ENCODE results near the gene MIR17HG.

DNA sequence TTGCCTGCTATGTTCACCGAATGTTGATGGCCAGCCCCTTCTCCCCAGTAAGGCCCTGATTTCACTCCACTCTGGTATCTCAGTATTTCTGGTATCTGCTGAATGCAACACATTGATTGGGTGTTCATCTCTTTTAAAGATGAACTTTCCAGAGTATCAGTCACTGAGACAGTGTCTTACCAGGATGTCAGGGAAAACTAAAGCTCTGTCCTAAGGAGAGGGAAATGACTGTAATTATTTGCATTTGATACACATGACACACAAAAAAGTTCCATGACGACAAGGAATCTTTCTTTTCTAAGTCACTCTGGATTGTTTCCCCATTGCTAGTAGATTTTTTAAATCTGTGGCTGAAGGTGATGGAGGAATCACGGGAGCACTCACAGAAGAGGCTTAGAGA lies 53.2 kb downstream of the MIR17HG start:
- no peak for TF ChIP-seq ZNF274 (IDR thresholded peaks at IDR 0.05; ENCODE audit: low read depth, low read length)
- TF ChIP-seq YY1 (IDR thresholded peaks at IDR 0.05; ENCODE audit: insufficient read depth, insufficient read length) = no peak
- no peak for TF ChIP-seq SUZ12 (IDR thresholded peaks at IDR 0.05; ENCODE audit: extremely low read depth, insufficient read depth, insufficient read length)
